Peyer's patch (tissue), 4 donors: Measurements from ENCODE around the gene STING1.

ENCODE experiments used
- POLR2A ChIP-seq, 2 donors: fragments of 450-650 bp; IDR thresholded peaks; one replicate each; pipeline ENCODE4 v1.5.1; 2017; ENCODE audit warnings: antibody characterized with exemption in 2 of 2, mild to moderate bottlenecking in 2 of 2, moderate library complexity in 2 of 2
- TF ChIP-seq, protein P1 (sequence below), 6 experiments: fragments of 450-650 bp in 4 of 6; fragments of 200-600 bp in 2 of 6; sonication (generic) in 1 of 6; IDR thresholded peaks; one replicate each; pipeline ENCODE4 v1.5.1; 2017 to 2019; ENCODE audit warnings: antibody characterized with exemption in 6 of 6, mild to moderate bottlenecking in 3 of 6, moderate library complexity in 1 of 6

GRCh38 chr5:139460455-139460854 is 22.1 kb downstream of the STING1 start:
- TF ChIP-seq POLR2A (IDR thresholded peaks at IDR 0.05), result no peak
- TF ChIP-seq, protein P1, sequence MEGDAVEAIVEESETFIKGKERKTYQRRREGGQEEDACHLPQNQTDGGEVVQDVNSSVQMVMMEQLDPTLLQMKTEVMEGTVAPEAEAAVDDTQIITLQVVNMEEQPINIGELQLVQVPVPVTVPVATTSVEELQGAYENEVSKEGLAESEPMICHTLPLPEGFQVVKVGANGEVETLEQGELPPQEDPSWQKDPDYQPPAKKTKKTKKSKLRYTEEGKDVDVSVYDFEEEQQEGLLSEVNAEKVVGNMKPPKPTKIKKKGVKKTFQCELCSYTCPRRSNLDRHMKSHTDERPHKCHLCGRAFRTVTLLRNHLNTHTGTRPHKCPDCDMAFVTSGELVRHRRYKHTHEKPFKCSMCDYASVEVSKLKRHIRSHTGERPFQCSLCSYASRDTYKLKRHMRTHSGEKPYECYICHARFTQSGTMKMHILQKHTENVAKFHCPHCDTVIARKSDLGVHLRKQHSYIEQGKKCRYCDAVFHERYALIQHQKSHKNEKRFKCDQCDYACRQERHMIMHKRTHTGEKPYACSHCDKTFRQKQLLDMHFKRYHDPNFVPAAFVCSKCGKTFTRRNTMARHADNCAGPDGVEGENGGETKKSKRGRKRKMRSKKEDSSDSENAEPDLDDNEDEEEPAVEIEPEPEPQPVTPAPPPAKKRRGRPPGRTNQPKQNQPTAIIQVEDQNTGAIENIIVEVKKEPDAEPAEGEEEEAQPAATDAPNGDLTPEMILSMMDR (IDR thresholded peaks at IDR 0.05), result no peak
